Activated T-helper 1 cell treated with anti-CD3 and anti-CD28 coated beads, Interleukin-2, amount 50 U/mL, for 16 hours (primary cell): ENCODE results near the gene CTAGE15.
"Not testable (repeated sequence)": the region's sequence is repeated elsewhere in the genome, so short reads cannot be mapped to it uniquely, and the experiment has no call there.

Experiments
- DNase-seq, 2 donors: peaks; one replicate each; pipeline ENCODE4 v3.0.0-alpha.2; 2020; ENCODE audit warnings: low read depth in 1 of 2, low spot score in 1 of 2

CTAGE15 gene

DNA sequence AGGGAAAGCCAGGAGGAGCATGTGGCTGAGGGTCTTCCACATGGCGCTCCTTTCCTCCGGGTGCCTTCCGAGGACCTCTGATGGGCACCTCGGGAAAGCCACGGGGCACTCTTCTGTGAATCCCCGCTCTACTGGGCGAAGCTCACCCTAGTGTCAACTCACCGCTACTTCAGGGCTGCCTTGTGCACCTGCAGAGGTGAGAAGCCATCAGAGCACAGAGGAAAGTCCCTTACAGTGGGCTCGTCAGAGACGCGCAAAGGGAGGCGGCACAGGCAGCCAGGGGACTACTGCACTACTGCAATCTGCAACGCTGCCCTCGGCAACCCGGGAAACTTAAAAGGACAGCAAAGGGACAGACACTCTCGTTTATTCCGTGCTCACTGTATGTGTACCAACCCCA, 50.5 kb downstream of the CTAGE15 start:
- DNase-seq = not testable (repeated sequence)
